ENCODE data around the gene FBXL4.

Gene FBXL4

GRCh38 chr6:98976674-98977385, 29.1 kb upstream of the FBXL4 start:
- Histone ChIP-seq H3K9me3 (ENCODE audit: control insufficient read depth, low read length) (no peaks in the 10 kb centered on the region), H3K27ac (ENCODE audit: insufficient read depth, low read length, poor library complexity, severe bottlenecking) (no peak overlapping the region), H3K27me3 (replicated peaks; ENCODE audit: control insufficient read depth, insufficient read depth, low read length, poor library complexity, severe bottlenecking) (no peaks in the 10 kb centered on the region), H3K4me1 (ENCODE audit: control insufficient read depth, insufficient read depth, low read length, poor library complexity, severe bottlenecking) (no peaks in the 10 kb centered on the region), H3K4me3 (ENCODE audit: insufficient read depth, low read depth, low read length, poor library complexity, severe bottlenecking) (no peak overlapping the region), H3K36me3 (ENCODE audit: control insufficient read depth, insufficient read depth, low read length) (no peaks in the 10 kb centered on the region)
- DNase-seq: no peak

GRCh38 chr6:98975421-98975820, 27.7 kb upstream of the FBXL4 start:
- H3K27me3 ChIP-seq (replicated peaks; ENCODE audit: control insufficient read depth, insufficient read depth, low read length, poor library complexity, severe bottlenecking): no peaks in the 10 kb centered on the region
- no peaks in the 10 kb centered on the region for H3K36me3 ChIP-seq (ENCODE audit: control insufficient read depth, insufficient read depth, low read length)
- no peaks in the 10 kb centered on the region for H3K4me1 ChIP-seq (ENCODE audit: control insufficient read depth, insufficient read depth, low read length, poor library complexity, severe bottlenecking)
- H3K27ac ChIP-seq (ENCODE audit: insufficient read depth, low read length, poor library complexity, severe bottlenecking): no peak overlapping the region
- H3K9me3 ChIP-seq (ENCODE audit: control insufficient read depth, low read length): no peaks in the 10 kb centered on the region
- DNase-seq: no peak
- H3K4me3 ChIP-seq (ENCODE audit: insufficient read depth, low read depth, low read length, poor library complexity, severe bottlenecking): no peak overlapping the region

DNA sequence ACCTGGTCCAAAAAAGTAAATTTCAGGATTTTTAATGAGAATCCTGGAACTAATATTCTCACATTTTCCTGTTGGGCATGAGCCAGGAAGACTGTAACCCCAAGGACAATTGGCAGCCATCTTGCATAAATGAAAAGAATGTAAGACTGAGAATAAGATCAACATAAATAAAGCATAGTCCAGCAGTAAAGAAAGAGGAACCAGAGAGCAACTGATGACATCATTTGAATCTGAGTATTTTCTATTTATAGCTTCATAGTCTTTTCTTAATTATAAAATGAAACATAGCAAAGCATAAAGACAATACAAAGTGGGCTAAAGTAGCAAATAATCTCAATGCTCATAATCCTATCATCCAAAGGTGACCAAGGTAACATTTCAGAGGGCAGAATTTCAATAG, 26.6 kb upstream of the FBXL4 start:
- H3K4me3 ChIP-seq (ENCODE audit: insufficient read depth, low read depth, low read length, poor library complexity, severe bottlenecking): no peak overlapping the region
- no peaks in the 10 kb centered on the region for H3K36me3 ChIP-seq (ENCODE audit: control insufficient read depth, insufficient read depth, low read length)
- no peaks in the 10 kb centered on the region for H3K9me3 ChIP-seq (ENCODE audit: control insufficient read depth, low read length)
- DNase-seq: no peak
- no peaks in the 10 kb centered on the region for H3K4me1 ChIP-seq (ENCODE audit: control insufficient read depth, insufficient read depth, low read length, poor library complexity, severe bottlenecking)
- H3K27me3 ChIP-seq (replicated peaks; ENCODE audit: control insufficient read depth, insufficient read depth, low read length, poor library complexity, severe bottlenecking): no peaks in the 10 kb centered on the region
- H3K27ac ChIP-seq (ENCODE audit: insufficient read depth, low read length, poor library complexity, severe bottlenecking): no peak overlapping the region

- Histone ChIP-seq H3K4me1 (ENCODE audit: control insufficient read depth, insufficient read depth, low read length, poor library complexity, severe bottlenecking) (no peaks in the 10 kb centered on the region), H3K4me3 (ENCODE audit: insufficient read depth, low read depth, low read length, poor library complexity, severe bottlenecking) (no peak overlapping the region), H3K27ac (ENCODE audit: insufficient read depth, low read length, poor library complexity, severe bottlenecking) (no peak overlapping the region), H3K27me3 (replicated peaks; ENCODE audit: control insufficient read depth, insufficient read depth, low read length, poor library complexity, severe bottlenecking) (no peaks in the 10 kb centered on the region), H3K9me3 (ENCODE audit: control insufficient read depth, low read length) (no peaks in the 10 kb centered on the region), H3K36me3 (ENCODE audit: control insufficient read depth, insufficient read depth, low read length) (no peaks in the 10 kb centered on the region)
- no peak for DNase-seq
Measured at GRCh38 chr6:98973571-98973970, 25.8 kb upstream of the FBXL4 start.

- Histone ChIP-seq H3K27ac (ENCODE audit: insufficient read depth, low read length, poor library complexity, severe bottlenecking) (no peak overlapping the region), H3K27me3 (replicated peaks; ENCODE audit: control insufficient read depth, insufficient read depth, low read length, poor library complexity, severe bottlenecking) (no peaks in the 10 kb centered on the region), H3K9me3 (ENCODE audit: control insufficient read depth, low read length) (no peaks in the 10 kb centered on the region), H3K4me1 (ENCODE audit: control insufficient read depth, insufficient read depth, low read length, poor library complexity, severe bottlenecking) (no peaks in the 10 kb centered on the region), H3K36me3 (ENCODE audit: control insufficient read depth, insufficient read depth, low read length) (no peaks in the 10 kb centered on the region), H3K4me3 (ENCODE audit: insufficient read depth, low read depth, low read length, poor library complexity, severe bottlenecking) (no peak overlapping the region)
- DNase-seq: no peak
Measured at GRCh38 chr6:98971303-98971702, 23.6 kb upstream of the FBXL4 start.

DNA sequence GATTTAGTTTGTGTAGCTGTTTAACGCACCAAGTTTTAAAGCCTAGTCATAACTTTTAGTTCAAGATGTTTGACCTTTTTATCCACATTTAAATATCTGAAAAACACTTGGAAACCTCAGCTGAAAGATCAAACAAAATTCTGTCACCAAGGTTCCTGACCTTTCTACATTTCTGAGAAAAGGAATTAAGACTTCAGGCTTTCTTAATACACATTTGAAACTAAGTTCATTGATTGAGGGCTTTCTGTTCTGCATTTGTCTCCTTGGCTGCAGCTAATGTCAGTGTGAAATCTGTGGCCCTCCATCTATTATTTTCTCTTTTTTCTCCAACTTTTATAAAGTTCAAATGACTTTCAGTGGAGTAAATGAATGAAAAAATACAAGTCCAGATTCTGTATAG, 22.7 kb upstream of the FBXL4 start:
- H3K27me3 ChIP-seq (replicated peaks; ENCODE audit: control insufficient read depth, insufficient read depth, low read length, poor library complexity, severe bottlenecking): no peaks in the 10 kb centered on the region
- H3K4me3 ChIP-seq (ENCODE audit: insufficient read depth, low read depth, low read length, poor library complexity, severe bottlenecking): no peak overlapping the region
- DNase-seq: no peak
- H3K36me3 ChIP-seq (ENCODE audit: control insufficient read depth, insufficient read depth, low read length): no peaks in the 10 kb centered on the region
- H3K9me3 ChIP-seq (ENCODE audit: control insufficient read depth, low read length): no peaks in the 10 kb centered on the region
- H3K4me1 ChIP-seq (ENCODE audit: control insufficient read depth, insufficient read depth, low read length, poor library complexity, severe bottlenecking): no peaks in the 10 kb centered on the region
- no peak overlapping the region for H3K27ac ChIP-seq (ENCODE audit: insufficient read depth, low read length, poor library complexity, severe bottlenecking)

DNA sequence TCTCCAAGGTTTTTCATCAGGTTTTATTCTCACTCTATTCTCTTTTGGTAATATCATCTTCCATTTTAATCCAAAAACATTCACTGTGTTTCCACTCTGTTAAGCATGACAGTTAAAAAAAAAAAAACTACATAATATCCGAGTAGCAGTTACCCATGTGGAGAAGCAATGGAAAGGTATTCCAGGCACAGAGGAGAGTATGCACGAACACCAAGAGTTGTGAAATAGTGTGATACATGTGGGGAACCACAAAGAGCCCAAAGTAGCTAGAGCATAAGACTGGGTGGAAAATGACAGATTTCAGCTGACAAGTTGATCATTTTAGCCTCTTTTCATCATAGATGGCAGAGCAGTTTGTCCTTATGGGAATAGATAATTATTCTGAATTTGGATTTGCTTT, 19.9 kb upstream of the FBXL4 start:
- H3K4me1 ChIP-seq (ENCODE audit: control insufficient read depth, insufficient read depth, low read length, poor library complexity, severe bottlenecking): no peaks in the 10 kb centered on the region
- no peaks in the 10 kb centered on the region for H3K27me3 ChIP-seq (replicated peaks; ENCODE audit: control insufficient read depth, insufficient read depth, low read length, poor library complexity, severe bottlenecking)
- no peaks in the 10 kb centered on the region for H3K36me3 ChIP-seq (ENCODE audit: control insufficient read depth, insufficient read depth, low read length)
- H3K9me3 ChIP-seq (ENCODE audit: control insufficient read depth, low read length): no peaks in the 10 kb centered on the region
- DNase-seq: no peak
- H3K4me3 ChIP-seq (ENCODE audit: insufficient read depth, low read depth, low read length, poor library complexity, severe bottlenecking): no peak overlapping the region
- no peak overlapping the region for H3K27ac ChIP-seq (ENCODE audit: insufficient read depth, low read length, poor library complexity, severe bottlenecking)

DNA sequence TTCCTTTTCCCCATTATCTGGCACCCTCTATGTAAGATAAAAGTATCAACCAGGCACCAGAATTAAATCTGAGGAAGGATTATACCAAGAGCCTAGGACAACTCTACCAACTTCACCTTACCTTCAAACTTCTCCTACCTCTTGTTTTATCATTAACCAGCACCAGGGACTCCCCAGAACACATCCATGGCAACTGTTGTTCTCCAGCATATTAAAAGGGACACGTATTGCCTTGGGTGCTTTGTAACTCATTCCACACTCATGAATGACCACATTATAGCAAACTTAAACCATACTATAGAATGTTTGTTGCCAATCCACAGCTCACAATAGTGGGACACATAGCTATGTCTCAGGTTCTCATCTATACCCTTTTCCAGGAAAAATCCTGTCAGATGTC, 11.9 kb upstream of the FBXL4 start:
- Histone ChIP-seq H3K4me1 (ENCODE audit: control insufficient read depth, insufficient read depth, low read length, poor library complexity, severe bottlenecking) (no peaks in the 10 kb centered on the region), H3K9me3 (ENCODE audit: control insufficient read depth, low read length) (no peaks in the 10 kb centered on the region), H3K4me3 (ENCODE audit: insufficient read depth, low read depth, low read length, poor library complexity, severe bottlenecking) (no peak overlapping the region), H3K36me3 (ENCODE audit: control insufficient read depth, insufficient read depth, low read length) (no peaks in the 10 kb centered on the region), H3K27ac (ENCODE audit: insufficient read depth, low read length, poor library complexity, severe bottlenecking) (no peak overlapping the region), H3K27me3 (replicated peaks; ENCODE audit: control insufficient read depth, insufficient read depth, low read length, poor library complexity, severe bottlenecking) (no peaks in the 10 kb centered on the region)
- DNase-seq: no peak

DNA sequence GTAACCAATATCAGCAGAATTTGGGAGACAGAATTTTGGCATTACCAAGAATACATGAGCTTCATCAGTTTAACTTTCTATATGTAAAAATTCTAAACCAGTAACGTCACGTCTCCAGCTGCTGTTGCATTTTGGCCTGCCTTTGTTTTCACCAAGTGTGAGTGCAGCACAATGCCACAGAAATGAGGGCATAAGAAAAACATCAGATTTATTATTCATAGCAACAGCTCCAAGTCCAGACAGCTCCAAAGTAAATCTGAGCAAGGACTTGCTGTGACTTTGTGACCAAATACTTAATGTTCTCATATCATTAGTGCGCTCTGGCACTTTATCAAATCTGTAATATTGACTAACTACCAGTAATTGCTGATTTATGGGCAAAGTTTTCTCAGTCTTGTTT, 11.0 kb upstream of the FBXL4 start:
- no peaks in the 10 kb centered on the region for H3K9me3 ChIP-seq (ENCODE audit: control insufficient read depth, low read length)
- no peak overlapping the region for H3K4me3 ChIP-seq (ENCODE audit: insufficient read depth, low read depth, low read length, poor library complexity, severe bottlenecking)
- H3K4me1 ChIP-seq (ENCODE audit: control insufficient read depth, insufficient read depth, low read length, poor library complexity, severe bottlenecking): no peaks in the 10 kb centered on the region
- DNase-seq: no peak
- no peaks in the 10 kb centered on the region for H3K36me3 ChIP-seq (ENCODE audit: control insufficient read depth, insufficient read depth, low read length)
- no peak overlapping the region for H3K27ac ChIP-seq (ENCODE audit: insufficient read depth, low read length, poor library complexity, severe bottlenecking)
- H3K27me3 ChIP-seq (replicated peaks; ENCODE audit: control insufficient read depth, insufficient read depth, low read length, poor library complexity, severe bottlenecking): no peaks in the 10 kb centered on the region

DNA sequence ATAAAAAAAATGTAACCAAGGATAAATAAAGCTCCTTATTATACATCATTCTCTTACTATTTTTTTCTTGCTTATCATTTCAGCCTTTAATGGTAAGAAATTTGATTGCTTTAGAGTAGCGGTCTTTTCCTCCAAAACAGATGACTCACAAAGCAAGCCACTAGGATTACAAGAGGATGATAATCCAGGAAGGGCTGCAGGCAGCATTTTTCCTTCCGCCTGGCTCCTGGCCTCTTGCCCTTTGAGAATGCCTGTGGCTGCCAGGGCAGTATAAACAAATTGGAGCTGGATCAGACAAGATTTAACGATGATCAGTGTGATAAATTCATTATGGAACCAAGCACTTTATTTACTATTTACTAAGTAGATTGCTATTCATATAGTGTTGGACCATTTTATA, 9.7 kb upstream of the FBXL4 start:
- no peak overlapping the region for H3K4me3 ChIP-seq (ENCODE audit: insufficient read depth, low read depth, low read length, poor library complexity, severe bottlenecking)
- no peaks in the 10 kb centered on the region for H3K9me3 ChIP-seq (ENCODE audit: control insufficient read depth, low read length)
- H3K27ac ChIP-seq (ENCODE audit: insufficient read depth, low read length, poor library complexity, severe bottlenecking): no peak overlapping the region
- H3K4me1 ChIP-seq (ENCODE audit: control insufficient read depth, insufficient read depth, low read length, poor library complexity, severe bottlenecking): no peaks in the 10 kb centered on the region
- no peak for DNase-seq
- no peaks in the 10 kb centered on the region for H3K27me3 ChIP-seq (replicated peaks; ENCODE audit: control insufficient read depth, insufficient read depth, low read length, poor library complexity, severe bottlenecking)
- no peaks in the 10 kb centered on the region for H3K36me3 ChIP-seq (ENCODE audit: control insufficient read depth, insufficient read depth, low read length)
